GM19467 (cell line): ENCODE data around the gene KANSL1.

ENCODE experiments used
- ATAC-seq: cut with Tn5 transposase; IDR thresholded peaks from one replicate; pipeline ENCODE4 v1.9.1; 2021; ENCODE audit warnings: mild to moderate bottlenecking, moderate library complexity; ENCODE audit not compliant: unreplicated experiment

Gene KANSL1

GRCh38 chr17:45987706-45988105 is 205.5 kb downstream of the KANSL1 start:
- no peak for ATAC-seq

- ATAC-seq: no peak
Observed at GRCh38 chr17:45986056-45986455, 207.2 kb downstream of the KANSL1 start.

DNA sequence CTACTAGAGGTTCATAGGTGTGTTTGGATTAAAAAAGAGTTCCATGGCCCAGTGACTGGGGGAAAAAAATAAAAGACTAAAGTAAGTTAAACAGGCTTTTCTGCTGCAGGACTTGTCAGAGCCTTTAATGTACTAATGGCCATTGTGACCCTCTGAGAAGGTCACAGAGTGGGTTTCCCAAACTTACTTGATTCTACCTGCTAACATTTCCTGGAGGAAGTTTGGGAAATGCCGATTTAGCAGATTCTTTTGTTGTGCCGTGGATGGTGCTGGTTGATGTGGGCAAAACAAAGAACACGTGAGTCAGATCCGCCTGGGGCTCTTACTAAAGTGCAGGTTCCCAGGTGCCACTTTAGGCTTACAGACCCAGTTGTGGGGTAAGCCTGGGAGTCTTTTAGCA is 207.8 kb downstream of the KANSL1 start:
- no peak for ATAC-seq

DNA sequence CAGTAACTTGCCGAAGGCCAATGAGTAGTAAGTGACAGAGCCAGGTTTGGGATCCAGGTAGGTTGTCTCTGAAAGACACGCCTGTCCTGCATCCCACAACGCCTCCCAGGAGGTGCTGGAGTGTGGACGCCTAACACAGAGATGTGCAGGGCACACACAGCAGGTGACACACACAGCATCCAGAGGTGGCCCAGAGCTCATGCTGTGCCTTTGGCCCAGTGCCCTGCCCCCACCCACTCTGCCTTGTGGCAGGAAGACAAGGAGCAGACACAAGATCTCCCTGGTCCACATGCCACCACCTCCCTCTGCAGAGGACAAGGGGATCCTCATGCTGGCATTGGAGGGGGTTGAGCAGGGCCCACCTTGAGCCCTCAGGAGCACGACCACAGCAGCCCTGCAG is 208.9 kb downstream of the KANSL1 start:
- no peak for ATAC-seq

DNA sequence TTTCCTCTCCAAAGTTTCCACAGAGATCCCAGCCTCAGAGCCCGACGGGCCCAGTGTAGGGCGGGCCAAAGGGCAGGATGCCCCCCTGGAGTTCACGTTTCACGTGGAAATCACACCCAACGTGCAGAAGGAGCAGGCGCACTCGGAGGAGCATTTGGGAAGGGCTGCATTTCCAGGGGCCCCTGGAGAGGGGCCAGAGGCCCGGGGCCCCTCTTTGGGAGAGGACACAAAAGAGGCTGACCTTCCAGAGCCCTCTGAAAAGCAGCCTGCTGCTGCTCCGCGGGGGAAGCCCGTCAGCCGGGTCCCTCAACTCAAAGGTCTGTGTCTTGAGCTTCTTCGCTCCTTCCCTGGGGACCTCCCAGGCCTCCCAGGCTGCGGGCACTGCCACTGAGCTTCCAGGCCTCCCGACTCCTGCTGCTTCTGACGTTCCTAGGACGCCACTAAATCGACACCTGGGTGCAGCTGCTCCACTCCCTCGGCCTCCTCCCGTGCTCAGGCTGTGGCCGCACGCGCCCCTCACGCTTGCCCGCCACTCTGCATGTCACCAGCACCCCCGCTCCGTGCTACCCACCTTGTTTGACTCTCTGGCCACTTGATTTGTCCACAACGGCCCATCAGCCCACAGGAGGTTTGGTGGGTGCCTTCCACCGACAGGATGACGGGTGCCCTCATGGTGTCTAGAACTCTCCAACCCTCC is 209.5 kb downstream of the KANSL1 start:
- ATAC-seq: no peak

- no peak for ATAC-seq
Observed at GRCh38 chr17:45982791-45983613, 210.2 kb downstream of the KANSL1 start.

- no peak for ATAC-seq
Observed at GRCh38 chr17:45981306-45981705, 211.9 kb downstream of the KANSL1 start.

GRCh38 chr17:45980855-45981254 is 212.4 kb downstream of the KANSL1 start:
- ATAC-seq: no peak
